Globus pallidus (tissue), 1 donor: Measurements from ENCODE around the gene TSPAN12.
"Not testable (repeated sequence)": the region's sequence is repeated elsewhere in the genome, so short reads cannot be mapped to it uniquely, and the experiment has no call there.

ENCODE experiments used
- DNase-seq: peaks from one replicate; pipeline ENCODE4 v3.0.0-alpha.2; 2015; ENCODE audit warnings: low spot score

The TSPAN12 gene, protein sequence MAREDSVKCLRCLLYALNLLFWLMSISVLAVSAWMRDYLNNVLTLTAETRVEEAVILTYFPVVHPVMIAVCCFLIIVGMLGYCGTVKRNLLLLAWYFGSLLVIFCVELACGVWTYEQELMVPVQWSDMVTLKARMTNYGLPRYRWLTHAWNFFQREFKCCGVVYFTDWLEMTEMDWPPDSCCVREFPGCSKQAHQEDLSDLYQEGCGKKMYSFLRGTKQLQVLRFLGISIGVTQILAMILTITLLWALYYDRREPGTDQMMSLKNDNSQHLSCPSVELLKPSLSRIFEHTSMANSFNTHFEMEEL

DNA sequence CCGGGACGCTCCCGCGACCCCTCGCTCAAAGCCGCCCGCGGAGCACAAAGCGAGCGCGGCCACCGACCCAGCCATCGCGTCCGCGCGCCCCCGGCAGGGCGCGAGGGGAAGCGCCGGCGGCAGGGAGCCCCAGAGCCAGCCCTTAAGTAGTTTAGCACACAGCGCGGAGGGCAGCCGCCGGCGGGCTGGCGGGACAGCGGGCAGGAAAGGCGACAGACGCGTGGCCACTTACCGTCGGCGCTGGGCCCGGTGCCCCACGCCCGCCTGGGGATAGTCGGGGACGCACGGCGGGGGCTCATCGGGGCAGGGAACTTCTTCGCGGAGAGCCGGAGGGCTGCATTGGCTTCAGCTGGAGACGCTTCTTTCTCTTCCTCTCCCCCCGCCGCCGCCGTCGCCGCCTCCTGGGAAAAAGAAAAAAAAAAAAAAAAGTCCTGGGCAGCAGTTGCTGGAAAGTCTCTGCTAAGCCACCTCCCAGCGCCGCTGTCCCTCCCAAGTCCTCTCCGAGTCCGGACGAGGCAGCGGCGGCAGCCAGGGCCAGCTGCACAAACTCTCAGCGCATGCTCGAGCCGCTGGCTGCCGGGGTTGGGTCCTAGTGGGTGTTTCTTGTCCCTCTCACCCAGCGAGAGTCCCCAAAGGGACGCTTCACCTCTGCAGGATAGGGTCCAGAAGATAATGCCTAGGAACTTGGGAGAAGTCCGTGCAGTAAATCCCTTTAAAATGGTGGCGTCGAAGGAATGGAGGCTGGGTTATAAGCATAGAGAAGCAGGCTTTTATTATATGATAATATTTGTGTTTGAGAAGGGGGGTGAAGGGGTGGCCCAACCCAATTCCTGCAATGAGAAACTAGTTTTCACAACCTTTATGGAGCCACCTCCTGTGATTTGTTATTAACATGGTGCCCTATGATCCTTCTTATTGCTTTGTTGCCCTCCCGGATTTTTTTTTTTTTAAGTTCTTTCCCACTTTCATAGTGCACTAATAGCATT lies at the start of gene TSPAN12:
TSPAN12 (minus strand) TSS at position 557 of the 986 bp plus-strand sequence. CDS start 1,381 bp downstream, outside the sequence.
- peak; percentile 61 for DNase-seq

DNA sequence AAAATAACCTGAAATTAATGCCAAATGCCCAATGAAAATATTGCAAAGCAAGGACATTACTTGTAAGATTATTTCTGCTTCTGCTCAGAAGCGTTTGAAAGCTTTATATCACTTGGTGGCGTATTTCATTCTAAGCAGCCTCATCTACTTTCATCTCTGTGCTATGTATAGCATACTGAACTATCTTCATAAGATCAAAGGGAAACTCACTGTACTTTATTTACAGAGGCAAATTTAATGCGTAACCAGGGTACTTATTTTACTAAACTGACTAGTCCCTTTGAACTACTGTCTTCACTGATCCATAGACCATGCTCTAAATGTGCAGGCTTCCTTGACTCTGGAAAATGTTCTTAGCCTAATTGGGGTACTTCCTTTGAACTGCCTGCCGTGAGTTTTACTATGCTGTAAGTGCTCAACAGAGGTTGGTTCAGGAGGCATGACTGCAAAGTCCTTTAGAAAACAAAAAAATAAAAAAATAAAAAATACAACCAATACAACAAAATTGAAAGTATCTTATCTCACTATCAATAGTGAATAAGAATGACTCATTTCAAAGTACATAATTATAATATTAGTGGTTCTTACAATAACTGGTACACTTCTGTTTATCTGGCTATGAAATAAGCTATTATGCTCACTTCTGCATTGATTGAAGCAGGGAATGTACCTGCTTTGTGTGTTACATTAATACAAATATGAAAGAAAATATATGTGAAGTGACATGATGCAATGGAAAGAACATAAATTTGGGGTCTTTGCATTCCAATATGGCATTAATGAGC lies 41.0 kb upstream of the TSPAN12 start:
- DNase-seq: no peak

DNA sequence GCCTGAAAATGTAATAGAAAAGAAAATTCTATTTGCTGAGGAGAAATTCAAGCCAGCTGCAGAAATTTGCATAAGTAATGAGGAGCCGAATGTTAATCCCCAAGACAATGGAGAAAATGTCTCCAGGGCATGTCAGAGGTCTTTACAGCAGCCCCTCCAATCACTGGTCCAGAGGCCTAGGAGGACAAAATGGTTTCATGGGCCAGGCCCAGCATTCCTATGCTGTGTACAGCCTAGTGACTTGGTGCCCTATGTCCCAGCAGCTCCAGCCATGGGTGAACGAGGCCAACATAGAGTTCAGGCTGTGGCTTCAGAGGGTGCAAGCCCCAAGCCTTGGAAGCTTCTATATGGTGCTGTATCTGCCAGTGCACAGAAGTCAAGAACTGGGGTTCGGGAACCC lies 37.3 kb upstream of the TSPAN12 start:
- DNase-seq: not testable (repeated sequence)

DNA sequence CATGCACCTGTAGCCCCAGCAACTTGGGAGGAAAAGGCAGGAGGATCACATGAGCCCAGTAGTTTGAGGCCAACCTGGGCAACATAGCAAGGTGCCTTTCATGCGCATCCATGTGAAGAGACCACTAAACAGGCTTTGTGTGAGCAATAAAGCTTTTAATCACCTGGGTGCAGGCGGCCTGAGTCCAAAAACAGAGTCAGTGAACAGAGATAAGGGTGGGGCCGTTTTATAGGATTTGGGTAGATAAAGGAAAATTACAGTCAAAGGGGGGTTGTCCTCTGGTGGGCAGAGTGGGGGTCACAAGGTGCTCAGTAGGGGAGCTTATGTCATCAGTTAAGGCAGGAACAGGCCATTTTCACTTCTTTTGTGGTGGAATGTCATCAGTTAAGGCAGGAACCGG lies 27.7 kb upstream of the TSPAN12 start:
- DNase-seq: not testable (repeated sequence)

DNA sequence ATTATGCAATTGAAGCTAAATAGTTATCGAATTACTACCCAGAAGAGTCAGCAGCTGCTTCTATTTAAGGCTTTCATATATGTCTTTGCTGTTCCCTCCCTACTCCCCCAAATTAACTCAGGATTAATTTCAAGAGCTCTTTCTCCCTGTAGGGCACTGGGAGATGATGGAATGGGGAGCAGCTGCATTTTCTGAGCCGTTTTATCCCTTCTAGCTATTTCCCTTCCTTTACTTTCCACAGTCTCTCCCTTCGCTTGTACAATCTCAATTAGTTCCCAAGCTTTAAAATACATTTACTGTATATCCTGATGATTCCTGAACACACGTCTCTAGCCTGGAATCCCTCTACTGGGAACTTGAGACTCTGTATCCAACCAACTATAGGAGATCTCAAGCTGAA lies 19.8 kb upstream of the TSPAN12 start:
- no peak for DNase-seq

DNA sequence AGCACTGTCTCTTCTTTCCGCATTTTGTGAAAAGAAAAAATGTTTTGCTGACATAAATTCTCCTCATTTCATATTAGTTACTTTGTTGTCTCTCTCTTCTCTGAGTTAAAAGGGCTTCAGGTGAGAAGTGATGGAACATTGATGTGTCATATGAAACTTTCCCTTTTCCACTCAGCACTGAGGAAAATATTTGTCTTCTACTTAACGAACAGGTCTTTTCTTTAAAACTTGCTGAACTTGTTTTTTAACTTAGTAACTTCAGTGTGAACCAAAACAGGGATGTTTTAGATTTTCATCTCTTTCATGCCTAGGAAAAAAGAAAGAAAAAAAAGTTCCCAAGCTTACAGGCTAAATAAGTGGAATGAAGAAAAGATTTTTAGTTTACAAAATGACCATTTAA lies 19.0 kb upstream of the TSPAN12 start:
- no peak for DNase-seq

DNA sequence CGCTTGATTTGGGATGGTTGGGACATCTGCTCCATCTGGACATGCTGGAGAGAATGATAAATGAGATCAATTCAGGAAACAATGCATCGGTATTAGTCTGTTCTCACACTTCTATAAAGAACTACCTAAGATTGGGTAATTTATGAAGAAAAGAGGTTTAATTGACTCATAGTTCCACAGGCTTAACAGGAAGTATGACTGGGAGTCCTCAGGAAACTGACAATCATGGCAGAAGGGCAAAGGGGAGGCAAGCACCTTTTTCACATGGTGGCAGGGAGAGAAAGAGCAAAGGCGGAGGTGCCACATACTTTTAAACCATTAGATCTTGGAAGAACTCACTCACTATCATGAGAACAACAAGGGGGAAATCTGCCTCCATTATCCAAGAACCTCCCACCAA lies 16.8 kb upstream of the TSPAN12 start:
- DNase-seq: no peak

DNA sequence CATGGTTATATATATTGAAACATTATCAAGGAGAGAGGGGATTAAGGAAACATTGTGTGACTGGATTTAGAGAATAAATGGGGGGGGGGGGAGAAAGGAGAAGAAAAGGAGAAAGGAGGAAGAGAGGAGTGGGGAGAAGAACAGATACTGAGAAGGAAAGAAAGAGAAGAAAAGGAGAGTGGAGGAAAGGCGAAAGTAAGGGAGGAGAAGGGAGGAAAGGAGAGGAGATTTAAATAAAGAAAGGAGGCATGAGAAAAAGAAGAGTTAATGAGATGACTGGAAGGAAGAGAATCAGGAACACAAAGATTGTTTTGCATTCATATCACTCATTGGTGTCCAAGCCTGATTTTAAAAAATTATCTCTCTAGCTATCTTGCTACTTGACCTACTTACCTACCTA lies 16.1 kb upstream of the TSPAN12 start:
- DNase-seq: no peak

DNA sequence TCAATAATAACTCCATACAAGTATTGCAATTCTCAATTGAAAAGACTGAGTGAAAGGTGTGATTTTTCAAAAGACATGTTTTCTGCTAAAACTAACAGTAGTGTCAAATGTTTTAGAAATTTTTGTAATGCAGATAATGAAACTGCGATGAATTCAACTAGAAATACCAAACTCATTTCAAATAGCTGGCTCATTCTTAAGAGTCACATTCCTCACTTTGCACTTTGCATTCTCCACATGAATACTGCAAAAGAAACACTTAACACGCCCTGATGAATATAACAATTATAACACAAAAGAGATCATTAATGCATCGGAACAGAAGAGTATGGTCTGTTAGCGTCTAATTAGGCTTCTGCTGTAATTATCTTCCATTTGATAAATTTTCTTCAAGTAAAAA lies 15.5 kb upstream of the TSPAN12 start:
- DNase-seq: no peak

DNA sequence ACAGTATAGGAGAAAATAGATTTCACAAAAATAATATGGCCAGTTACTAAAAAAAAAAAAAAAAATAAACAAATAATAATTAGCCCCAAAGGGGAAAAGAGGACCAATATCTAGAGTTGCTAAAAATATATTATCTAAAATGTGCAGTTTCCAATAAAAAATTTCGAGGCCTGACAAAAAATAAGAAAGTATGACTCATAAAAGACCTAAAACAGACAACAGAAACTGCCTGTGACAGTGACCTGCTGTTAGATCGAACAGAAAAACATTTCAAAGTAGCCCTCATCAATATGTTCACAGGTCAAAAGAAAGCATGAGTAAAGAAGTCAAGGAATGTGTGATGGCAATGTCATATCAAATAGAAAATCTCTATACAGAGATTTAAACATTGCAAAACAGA lies 11.8 kb upstream of the TSPAN12 start:
- DNase-seq: no peak

DNA sequence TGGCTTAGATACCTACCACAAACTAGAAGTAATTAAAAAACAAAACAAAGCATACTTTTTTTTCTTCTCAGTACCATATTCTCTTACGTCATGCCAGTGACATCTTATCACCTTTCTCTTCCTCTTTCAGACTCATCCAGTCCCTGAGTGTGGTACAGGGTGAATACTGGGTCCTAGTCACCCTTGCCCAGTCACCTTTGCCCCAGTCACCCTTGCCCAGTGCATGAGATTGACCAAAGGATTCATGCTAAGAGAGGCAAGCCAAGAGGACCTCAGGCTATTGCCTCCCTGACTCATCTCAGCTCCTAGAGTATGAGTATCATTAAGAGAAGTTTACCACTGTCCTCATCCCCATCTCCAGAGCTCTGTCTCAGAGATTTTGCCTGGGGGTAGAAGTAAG lies 10.0 kb upstream of the TSPAN12 start:
- DNase-seq: no peak

DNA sequence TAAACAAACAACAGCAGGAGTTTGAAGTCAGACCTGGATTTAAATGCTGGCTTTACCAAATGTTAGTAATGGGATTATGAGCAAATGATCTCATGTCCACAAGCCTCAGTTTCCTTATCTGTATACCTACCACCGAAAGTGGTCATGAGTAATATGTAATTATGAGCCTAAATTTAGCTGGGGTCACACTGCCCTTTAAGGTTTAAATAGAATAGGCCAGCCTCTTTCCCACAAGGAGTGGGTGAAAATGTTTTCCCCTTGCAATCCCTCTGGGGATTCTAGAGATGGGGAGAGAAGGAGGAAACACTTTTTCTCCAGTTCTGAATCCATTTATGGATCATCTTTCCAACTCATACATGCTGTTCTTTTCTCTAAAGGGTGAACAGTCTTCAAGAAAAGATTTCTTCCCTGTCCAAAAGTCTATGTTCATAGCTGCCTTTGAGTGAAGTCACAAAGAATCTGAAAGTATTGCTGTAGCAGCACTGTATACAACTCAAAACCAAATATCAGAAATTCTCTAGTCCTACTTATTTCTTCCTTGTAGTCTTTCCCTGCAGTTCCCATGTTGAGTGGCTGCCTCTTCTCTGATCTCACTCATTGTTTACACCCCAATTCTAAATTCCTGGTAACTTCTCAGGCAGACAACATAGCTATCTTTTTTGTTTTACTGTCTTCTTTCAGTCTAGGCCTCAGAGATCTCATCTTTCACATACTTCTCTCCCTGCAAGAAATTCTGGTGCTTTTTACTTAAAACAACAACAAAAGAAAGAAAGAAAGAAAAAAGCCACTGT lies 7.4 kb upstream of the TSPAN12 start:
- no peak for DNase-seq

DNA sequence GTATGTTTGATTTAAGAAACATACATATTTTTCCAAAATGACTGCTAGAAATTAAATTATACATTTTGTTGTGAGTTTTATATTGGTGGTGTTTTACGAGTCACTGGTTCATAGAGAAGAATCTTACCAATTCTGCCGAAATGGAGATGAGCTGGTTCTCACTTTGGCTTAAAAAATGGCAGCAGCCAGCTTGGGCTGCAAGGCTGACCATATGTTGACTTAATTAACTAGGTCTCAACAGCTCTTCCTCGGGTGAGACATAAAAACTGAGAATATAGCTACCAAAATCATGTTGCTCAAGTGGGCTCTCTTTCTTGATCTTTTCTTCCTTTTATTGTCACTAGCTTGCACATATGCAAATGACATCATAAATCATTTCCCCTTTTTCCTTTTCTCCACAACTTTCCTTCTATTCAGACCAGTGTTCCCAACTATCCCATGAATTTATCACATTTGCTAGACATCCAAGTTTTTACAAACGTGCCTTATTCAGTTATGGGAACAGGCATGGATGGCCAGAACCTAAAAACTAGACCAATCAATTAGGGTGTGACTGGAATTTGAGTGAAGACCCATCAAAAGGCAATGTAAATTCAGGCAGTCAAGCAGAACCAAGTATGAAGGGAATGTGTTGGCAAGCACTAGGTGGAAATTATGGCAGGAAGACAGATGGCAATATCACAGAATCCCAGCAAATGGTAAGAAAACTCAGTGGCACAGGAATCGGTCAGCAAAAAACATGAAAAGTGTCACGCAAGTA lies 6.4 kb upstream of the TSPAN12 start:
- no peak for DNase-seq

DNA sequence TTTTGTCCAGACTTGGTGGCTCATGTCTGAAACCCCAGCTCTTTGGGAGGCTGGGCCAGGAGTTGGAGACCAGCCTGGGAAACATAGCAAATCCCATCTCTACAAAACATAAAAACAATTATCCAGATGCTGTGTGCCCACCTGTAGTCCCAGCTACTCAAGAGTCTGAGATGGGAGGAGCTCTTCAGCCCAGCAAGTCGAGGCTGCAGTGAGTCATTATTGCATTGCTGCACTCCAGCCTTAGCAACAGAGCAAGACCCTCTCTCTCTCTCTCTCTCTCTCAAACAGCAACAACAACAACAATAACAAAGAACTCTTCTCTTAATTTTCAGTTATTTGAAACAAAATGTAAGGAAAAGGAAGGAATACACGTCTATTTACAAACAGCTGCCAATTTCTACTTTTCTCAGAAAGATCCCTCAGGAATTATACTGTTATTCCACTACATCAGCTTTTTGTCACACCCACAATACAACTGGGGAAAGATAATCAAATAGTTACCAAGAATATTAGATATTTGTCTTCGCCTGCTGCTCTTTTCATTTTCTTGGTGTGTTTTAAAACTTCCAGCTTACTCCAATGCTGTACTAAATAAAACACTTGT lies 5.1 kb upstream of the TSPAN12 start:
- no peak for DNase-seq

DNA sequence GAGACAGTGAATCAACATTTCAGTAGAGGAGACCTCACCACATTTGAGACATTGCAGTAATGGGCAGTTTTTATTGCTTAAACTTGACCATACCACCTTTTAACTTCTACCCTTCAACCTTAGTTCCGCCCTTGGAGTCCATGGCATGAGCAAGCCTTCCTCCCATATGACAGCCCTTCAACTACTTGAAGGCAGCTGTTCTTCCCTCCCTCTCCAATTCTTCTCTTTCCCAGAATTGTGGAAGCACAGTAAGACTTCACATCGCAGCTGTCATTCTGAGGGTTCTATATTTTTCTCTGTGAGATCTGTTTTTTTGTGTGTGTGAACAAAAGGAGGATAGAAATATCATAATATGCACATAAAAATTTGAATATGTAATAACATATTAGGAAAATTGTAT lies 2.2 kb upstream of the TSPAN12 start:
- no peak for DNase-seq

DNA sequence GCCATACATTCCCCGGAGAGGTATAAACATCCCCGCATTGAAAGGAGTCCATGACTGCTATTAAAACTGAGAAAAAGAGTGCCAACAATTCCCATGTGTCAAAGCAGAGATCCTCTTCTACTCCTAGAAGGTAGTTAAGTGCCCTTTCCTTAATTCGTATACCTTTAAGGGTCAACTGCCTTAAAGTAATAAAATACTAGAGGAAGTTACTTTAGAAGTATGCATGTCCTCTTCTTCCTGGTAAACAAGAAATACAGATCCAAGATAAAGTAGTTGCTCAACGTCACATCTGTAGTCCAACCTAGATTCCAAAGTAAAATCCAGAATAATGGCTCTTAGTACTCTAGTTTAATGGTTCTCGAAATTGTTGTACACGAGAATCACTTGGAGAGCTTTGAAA lies 1.5 kb upstream of the TSPAN12 start:
- DNase-seq: no peak

DNA sequence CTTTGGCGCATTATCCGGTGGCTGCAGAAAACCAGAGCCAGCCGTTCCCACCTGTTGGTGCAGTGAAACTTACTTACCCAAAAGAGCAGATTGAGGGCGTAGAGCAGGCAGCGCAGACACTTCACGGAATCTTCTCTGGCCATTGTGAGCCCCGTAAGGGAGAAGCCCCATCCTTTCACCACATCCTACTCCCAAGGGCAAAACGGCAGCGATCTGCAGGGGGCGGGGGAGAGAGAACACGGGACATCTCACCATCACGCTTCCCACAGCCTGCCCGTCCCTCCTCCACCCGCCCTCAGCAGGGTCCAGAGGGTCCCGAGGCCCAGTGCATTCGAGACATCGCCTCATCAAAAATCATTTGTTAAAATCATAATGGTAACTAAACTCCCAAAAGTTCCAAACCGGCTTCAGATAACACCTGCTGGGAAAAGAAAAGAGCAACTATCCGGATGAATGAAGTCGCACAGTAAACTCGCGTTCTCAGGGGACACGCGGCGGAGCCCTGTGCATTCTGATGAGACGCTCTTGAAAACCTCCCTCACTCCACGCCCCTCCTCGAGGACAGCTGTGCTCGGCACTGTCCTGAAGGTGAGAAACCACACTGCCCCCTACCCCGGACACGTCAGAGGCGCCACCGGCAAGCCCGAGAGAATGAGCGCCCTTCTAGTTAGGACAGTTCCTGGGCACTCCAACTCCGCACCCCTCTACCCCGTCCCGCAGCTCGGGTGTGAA lies 1.2 kb downstream of the TSPAN12 start:
- peak; percentile 15 for DNase-seq

DNA sequence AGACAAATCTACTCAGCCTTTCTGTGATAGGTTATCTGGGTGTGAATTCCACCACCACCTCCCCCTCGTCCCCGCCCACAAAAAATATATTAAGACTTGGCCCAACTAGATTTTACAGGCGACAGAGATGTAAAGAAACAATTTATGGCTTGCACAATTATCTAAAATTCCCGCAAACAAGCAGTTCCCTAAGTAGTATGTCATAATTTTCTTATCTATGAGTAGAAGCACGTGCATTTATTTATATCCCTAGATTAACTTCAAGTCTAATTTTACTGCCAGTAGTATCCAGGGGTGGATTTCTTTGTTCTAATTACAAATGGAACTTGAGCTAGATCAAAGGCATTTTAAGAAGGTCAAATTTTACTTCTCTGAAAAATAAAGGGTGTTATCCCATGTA lies 1.7 kb downstream of the TSPAN12 start:
- no peak for DNase-seq

DNA sequence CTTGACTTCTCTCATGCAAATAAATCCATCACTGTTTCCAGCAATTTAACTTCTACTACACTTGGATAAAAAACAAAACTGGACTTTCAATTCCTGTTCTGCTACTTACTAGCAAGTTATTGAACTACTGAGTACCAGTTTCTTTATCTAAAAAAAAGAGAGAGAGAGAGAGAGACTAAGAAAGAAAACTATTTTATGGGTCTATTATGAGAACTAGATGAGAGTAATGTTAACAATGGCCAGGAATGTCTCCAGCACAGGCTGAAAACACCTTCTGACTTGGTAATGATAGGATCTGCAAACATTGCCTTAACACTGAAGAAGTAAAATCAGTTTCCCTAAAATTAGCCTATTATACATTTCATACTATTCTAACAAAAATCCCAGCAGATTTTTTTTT lies 5.2 kb downstream of the TSPAN12 start:
- DNase-seq: no peak

DNA sequence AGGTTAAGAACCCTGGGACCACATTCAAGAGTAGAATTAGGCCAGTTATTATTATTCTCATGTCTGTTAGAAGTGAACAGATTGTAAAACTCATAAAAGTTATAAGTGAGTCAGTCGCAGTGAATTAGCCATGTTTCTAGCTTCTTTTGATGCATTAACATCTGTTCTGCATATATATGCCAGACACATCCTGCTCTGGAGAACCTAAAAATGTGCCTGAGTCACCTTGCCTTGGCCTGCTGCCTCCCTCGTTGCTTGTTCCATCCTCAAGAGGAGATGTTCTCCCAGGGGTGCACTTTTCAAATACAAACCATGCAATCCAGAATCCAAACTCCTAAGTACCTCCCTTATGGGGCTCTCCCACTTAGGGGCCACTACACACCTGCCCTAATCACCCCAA lies 14.8 kb downstream of the TSPAN12 start:
- no peak for DNase-seq
